H9 (cell line): Measurements from ENCODE around the gene PLBD1. TPM values are rescaled to one million over a fixed set of nuclear protein-coding genes. Genes with fewer than 3 reads are reported as not detected.

Source experiments
- DNase-seq: peaks from one replicate; pipeline ENCODE4 v3.0.0-alpha.2; 2017
- H2AFZ ChIP-seq: one replicate; pipeline ENCODE4 v1.6.1; 2013; ENCODE audit warnings: mild to moderate bottlenecking, low read length, control low read depth, moderate library complexity
- H2AK5ac ChIP-seq: 2 replicates; pipeline ENCODE4 v1.6.1; 2013; ENCODE audit warnings: low read length, control low read depth, mixed read lengths; ENCODE audit not compliant: insufficient read length
- H2BK120ac ChIP-seq: one replicate; pipeline ENCODE4 v1.6.1; 2013; ENCODE audit warnings: low read depth, mild to moderate bottlenecking, low read length, control low read depth, inconsistent platforms; ENCODE audit not compliant: poor library complexity, severe bottlenecking
- H2BK12ac ChIP-seq: 2 replicates; pipeline ENCODE4 v1.6.1; 2013; ENCODE audit warnings: low read length, control low read depth, mixed read lengths, low read depth; ENCODE audit not compliant: insufficient read length
- H2BK15ac ChIP-seq: 2 replicates; pipeline ENCODE4 v1.6.1; 2013; ENCODE audit warnings: low read depth, low read length, control low read depth
- H2BK20ac ChIP-seq: one replicate; pipeline ENCODE4 v1.6.1; 2013; ENCODE audit warnings: low read depth, mild to moderate bottlenecking, low read length, control low read depth, inconsistent platforms; ENCODE audit not compliant: poor library complexity, severe bottlenecking
- H2BK5ac ChIP-seq: 2 replicates; pipeline ENCODE4 v1.6.1; 2013; ENCODE audit warnings: low read length, control low read depth, mixed read lengths; ENCODE audit not compliant: insufficient read length
- H3K14ac ChIP-seq: 2 replicates; pipeline ENCODE4 v1.6.1; 2013; ENCODE audit warnings: low read length, control low read depth; ENCODE audit not compliant: insufficient read depth
- H3K18ac ChIP-seq: 2 replicates; pipeline ENCODE4 v1.6.1; 2013; ENCODE audit warnings: low read depth, mild to moderate bottlenecking, mixed read lengths, low read length, control low read depth; ENCODE audit not compliant: insufficient read length
- H3K23ac ChIP-seq: 2 replicates; pipeline ENCODE4 v1.6.1; 2013; ENCODE audit warnings: low read length, control low read depth, mixed read lengths, low read depth; ENCODE audit not compliant: insufficient read length
- H3K23me2 ChIP-seq: 2 replicates; pipeline ENCODE4 v1.6.1; 2013; ENCODE audit warnings: low read depth, mild to moderate bottlenecking, mixed read lengths, low read length, control low read depth; ENCODE audit not compliant: insufficient read length, poor library complexity, severe bottlenecking
- H3K27ac ChIP-seq: 2 replicates; pipeline ENCODE4 v1.5.1; 2013; ENCODE audit warnings: low read length, control low read depth, mixed read lengths, low read depth; ENCODE audit not compliant: insufficient read length
- H3K27me3 ChIP-seq: 2 replicates; pipeline ENCODE4 v1.6.1; 2013; ENCODE audit warnings: low read length, control low read depth, inconsistent platforms; ENCODE audit not compliant: insufficient read depth
- H3K4ac ChIP-seq: 2 replicates; pipeline ENCODE4 v1.6.1; 2013; ENCODE audit warnings: low read depth, mild to moderate bottlenecking, control low read depth, inconsistent platforms, low read length, moderate library complexity
- H3K4me1 ChIP-seq: 2 replicates; pipeline ENCODE4 v1.6.1; 2013; ENCODE audit warnings: low read length, control low read depth, inconsistent platforms; ENCODE audit not compliant: insufficient read depth
- H3K4me2 ChIP-seq: 2 replicates; pipeline ENCODE4 v1.6.1; 2013; ENCODE audit warnings: low read length, control low read depth, mixed read lengths; ENCODE audit not compliant: insufficient read length, insufficient read depth
- H3K56ac ChIP-seq: 2 replicates; pipeline ENCODE4 v1.6.1; 2013; ENCODE audit warnings: low read depth, mild to moderate bottlenecking, mixed read lengths, low read length, control low read depth; ENCODE audit not compliant: insufficient read length
- H3K79me1 ChIP-seq: 2 replicates; pipeline ENCODE4 v1.6.1; 2013; ENCODE audit warnings: low read depth, mild to moderate bottlenecking, moderate library complexity, low read length, control low read depth, inconsistent platforms; ENCODE audit not compliant: insufficient read depth, poor library complexity, severe bottlenecking
- H3K79me2 ChIP-seq: 2 replicates; pipeline ENCODE4 v1.6.1; 2013; ENCODE audit warnings: low read length, control low read depth, inconsistent platforms; ENCODE audit not compliant: insufficient read depth
- H3K9ac ChIP-seq: 2 replicates; pipeline ENCODE4 v1.6.1; 2013; ENCODE audit warnings: low read length, control low read depth, mixed read lengths; ENCODE audit not compliant: insufficient read length; ENCODE audit errors: extremely low read depth
- H3K9me3 ChIP-seq: one replicate; pipeline ENCODE4 v1.6.1; 2013; ENCODE audit warnings: low read depth, low read length, inconsistent platforms; ENCODE audit not compliant: control insufficient read depth
- H3T11ph ChIP-seq: one replicate; pipeline ENCODE4 v1.6.1; 2013; ENCODE audit warnings: mild to moderate bottlenecking, low read length, control low read depth, inconsistent platforms
- H4K20me1 ChIP-seq: one replicate; pipeline ENCODE4 v1.6.1; 2013; ENCODE audit not compliant: control insufficient read depth, insufficient read length, insufficient read depth
- H4K5ac ChIP-seq: 2 replicates; pipeline ENCODE4 v1.6.1; 2013; ENCODE audit warnings: low read depth, mild to moderate bottlenecking, mixed read lengths, low read length, control low read depth; ENCODE audit not compliant: insufficient read length
- H4K8ac ChIP-seq: replicated peaks from 2 replicates; pipeline ENCODE4 v1.6.1; 2013; ENCODE audit warnings: low read length, control low read depth, mixed read lengths, low read depth; ENCODE audit not compliant: insufficient read length
- H4K91ac ChIP-seq: 2 replicates; pipeline ENCODE4 v1.6.1; 2013; ENCODE audit warnings: low read depth, mild to moderate bottlenecking, moderate library complexity, mixed read lengths, low read length, control low read depth; ENCODE audit not compliant: insufficient read length
- H3K27ac Mint-ChIP-seq, 3 experiments: 2 replicates in 2 of 3; 3 replicates in 1 of 3; pipeline ENCODE4 v1.8.0; 2020 to 2021; ENCODE audit warnings: mixed read lengths in 3 of 3, mild to moderate bottlenecking in 1 of 3, moderate library complexity in 1 of 3
- H3K27me3 Mint-ChIP-seq: 2 replicates; pipeline ENCODE4 v1.8.0; 2021; ENCODE audit warnings: low read depth, mild to moderate bottlenecking, moderate library complexity, mixed read lengths
- H3K36me3 Mint-ChIP-seq, 3 experiments: 2 replicates in 2 of 3; 3 replicates in 1 of 3; pipeline ENCODE4 v1.8.0; 2020 to 2021; ENCODE audit warnings: low read depth in 3 of 3, mixed read lengths in 3 of 3; ENCODE audit not compliant: insufficient read depth in 1 of 3
- H3K4me1 Mint-ChIP-seq, 2 experiments: 2 replicates each; pipeline ENCODE4 v1.8.0; 2020; ENCODE audit warnings: mixed read lengths in 2 of 2
- H3K4me3 Mint-ChIP-seq, 2 experiments: 2 replicates in 1 of 2; 3 replicates in 1 of 2; pipeline ENCODE4 v1.8.0; 2020 to 2021; ENCODE audit warnings: mild to moderate bottlenecking in 2 of 2, mixed read lengths in 2 of 2, moderate library complexity in 1 of 2
- H3K9me3 Mint-ChIP-seq, 2 experiments: 2 replicates in 1 of 2; 3 replicates in 1 of 2; pipeline ENCODE4 v1.8.0; 2020; ENCODE audit warnings: mild to moderate bottlenecking in 2 of 2, mixed read lengths in 2 of 2, moderate library complexity in 1 of 2
- total RNA-seq: library from RNA; stranded (reverse); gene quantifications from 2 replicates; pipeline ENCODE4 v1.2.1, GENCODE V29; 2021
- TF ChIP-seq, protein P1 (sequence below): fragments of 200-600 bp; sonication (generic); conservative IDR thresholded peaks from 3 replicates; pipeline ENCODE4 v1.8.0; 2021; ENCODE audit warnings: antibody characterized with exemption, mild to moderate bottlenecking

PLBD1 gene
- total RNA-seq, 1 experiment from 2014 or later, result 15.5 TPM

DNA sequence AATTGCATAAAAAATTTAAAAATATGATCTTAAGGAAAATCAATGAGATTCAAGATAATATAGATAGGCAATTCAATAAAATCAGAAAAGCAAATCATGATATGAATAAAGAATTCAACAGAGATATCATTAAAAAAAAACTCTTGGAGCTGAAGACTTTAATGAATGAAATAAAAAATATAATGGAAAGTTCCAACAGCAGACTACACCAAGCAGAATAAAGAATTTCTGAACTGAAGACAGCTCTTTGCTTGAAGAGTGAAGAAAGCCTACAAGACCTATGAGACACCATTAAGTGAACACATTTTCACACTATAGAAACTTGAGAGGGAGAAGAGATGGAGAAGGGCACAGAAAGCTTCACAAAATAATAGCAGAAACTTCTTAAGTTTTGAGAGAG is 45.9 kb downstream of the PLBD1 start:
- Histone ChIP-seq H4K91ac (no peak overlapping the region), H3K9me3 (no peaks in the 10 kb centered on the region), H3T11ph (no peak overlapping the region), H2BK5ac (no peak overlapping the region), H3K23ac (no peak overlapping the region), H2BK12ac (no peak overlapping the region), H3K4me2 (no peak overlapping the region), H4K20me1 (no peaks in the 10 kb centered on the region), H3K27me3 (no peaks in the 10 kb centered on the region), H3K4ac (no peak overlapping the region), H3K4me1 (no peaks in the 10 kb centered on the region), H3K18ac (no peak overlapping the region), H2BK120ac (no peak overlapping the region), H3K14ac (no peak overlapping the region), H4K8ac (no peak overlapping the region), H2BK20ac (no peak overlapping the region), H3K79me1 (no peaks in the 10 kb centered on the region), H3K79me2 (no peaks in the 10 kb centered on the region), H3K27ac (no peak overlapping the region), H2BK15ac (no peak overlapping the region), H3K9ac (no peak overlapping the region), H2AFZ (no peak overlapping the region), H3K56ac (no peak overlapping the region), H2AK5ac (no peak overlapping the region), H3K23me2 (no peaks in the 10 kb centered on the region), H4K5ac (no peak overlapping the region)
- no peaks in the 10 kb centered on the region for H3K27me3 Mint-ChIP-seq
- TF ChIP-seq, protein P1, sequence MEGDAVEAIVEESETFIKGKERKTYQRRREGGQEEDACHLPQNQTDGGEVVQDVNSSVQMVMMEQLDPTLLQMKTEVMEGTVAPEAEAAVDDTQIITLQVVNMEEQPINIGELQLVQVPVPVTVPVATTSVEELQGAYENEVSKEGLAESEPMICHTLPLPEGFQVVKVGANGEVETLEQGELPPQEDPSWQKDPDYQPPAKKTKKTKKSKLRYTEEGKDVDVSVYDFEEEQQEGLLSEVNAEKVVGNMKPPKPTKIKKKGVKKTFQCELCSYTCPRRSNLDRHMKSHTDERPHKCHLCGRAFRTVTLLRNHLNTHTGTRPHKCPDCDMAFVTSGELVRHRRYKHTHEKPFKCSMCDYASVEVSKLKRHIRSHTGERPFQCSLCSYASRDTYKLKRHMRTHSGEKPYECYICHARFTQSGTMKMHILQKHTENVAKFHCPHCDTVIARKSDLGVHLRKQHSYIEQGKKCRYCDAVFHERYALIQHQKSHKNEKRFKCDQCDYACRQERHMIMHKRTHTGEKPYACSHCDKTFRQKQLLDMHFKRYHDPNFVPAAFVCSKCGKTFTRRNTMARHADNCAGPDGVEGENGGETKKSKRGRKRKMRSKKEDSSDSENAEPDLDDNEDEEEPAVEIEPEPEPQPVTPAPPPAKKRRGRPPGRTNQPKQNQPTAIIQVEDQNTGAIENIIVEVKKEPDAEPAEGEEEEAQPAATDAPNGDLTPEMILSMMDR, result no peak
- peaks cover 11 to 17% of the 10 kb centered on the region in 2 experiments; a peak in 2 of 5 replicates for H3K9me3 Mint-ChIP-seq
- DNase-seq, result no peak
- H3K4me1 Mint-ChIP-seq, result no peaks in the 10 kb centered on the region; a peak in 1 of 4 replicates
- peaks cover 2 to 32% (median 9%) of the 10 kb centered on the region in 3 experiments for H3K36me3 Mint-ChIP-seq
- no peak overlapping the region for H3K27ac Mint-ChIP-seq
- no peak overlapping the region for H3K4me3 Mint-ChIP-seq
